ENCODE data around the gene BNC2. TPM values are rescaled to one million over a fixed set of nuclear protein-coding genes. Genes with fewer than 3 reads are reported as not detected.

The BNC2 gene
- total RNA-seq, 1 donor from 2014 or later = 5.4 TPM

GRCh38 chr9:16615451-16615850 is 255.0 kb downstream of the BNC2 start:
- no peak for TF ChIP-seq CTCF (conservative IDR thresholded peaks at IDR 0.05)
- Mint-ChIP-seq H3K36me3 (ENCODE audit: low read depth) (no peaks in the 10 kb centered on the region), H3K27ac (ENCODE audit: unreplicated experiment) (no peak overlapping the region), H3K9me3 (no peaks in the 10 kb centered on the region), H3K4me1 (peaks cover 9% of the 10 kb centered on the region), H3K4me3 (no peak overlapping the region), H3K27me3 (ENCODE audit: low read depth) (no peaks in the 10 kb centered on the region)
- DNase-seq (ENCODE audit: low read depth, low spot score) = no peak

GRCh38 chr9:16613605-16614004 is 256.9 kb downstream of the BNC2 start:
- no peak for DNase-seq (ENCODE audit: low read depth, low spot score)
- Mint-ChIP-seq H3K4me3 (no peak overlapping the region), H3K4me1 (no peaks in the 10 kb centered on the region), H3K27me3 (ENCODE audit: low read depth) (no peaks in the 10 kb centered on the region), H3K27ac (ENCODE audit: unreplicated experiment) (no peak overlapping the region), H3K9me3 (no peaks in the 10 kb centered on the region), H3K36me3 (ENCODE audit: low read depth) (no peaks in the 10 kb centered on the region)
- no peak for TF ChIP-seq CTCF (conservative IDR thresholded peaks at IDR 0.05)

- Mint-ChIP-seq H3K4me3 (no peak overlapping the region), H3K27ac (ENCODE audit: unreplicated experiment) (no peak overlapping the region), H3K36me3 (ENCODE audit: low read depth) (no peaks in the 10 kb centered on the region), H3K4me1 (no peaks in the 10 kb centered on the region), H3K9me3 (no peaks in the 10 kb centered on the region), H3K27me3 (ENCODE audit: low read depth) (no peaks in the 10 kb centered on the region)
- no peak for DNase-seq (ENCODE audit: low read depth, low spot score)
- no peak for TF ChIP-seq CTCF (conservative IDR thresholded peaks at IDR 0.05)
Measured at GRCh38 chr9:16613051-16613450, 257.4 kb downstream of the BNC2 start.

GRCh38 chr9:16612627-16613026 is 257.8 kb downstream of the BNC2 start:
- Mint-ChIP-seq H3K27ac (ENCODE audit: unreplicated experiment) (no peak overlapping the region), H3K36me3 (ENCODE audit: low read depth) (no peaks in the 10 kb centered on the region), H3K4me3 (no peak overlapping the region), H3K4me1 (no peaks in the 10 kb centered on the region), H3K9me3 (no peaks in the 10 kb centered on the region), H3K27me3 (ENCODE audit: low read depth) (no peaks in the 10 kb centered on the region)
- no peak for DNase-seq (ENCODE audit: low read depth, low spot score)
- TF ChIP-seq CTCF (conservative IDR thresholded peaks at IDR 0.05) = no peak

- no peaks in the 10 kb centered on the region for H3K27me3 Mint-ChIP-seq (ENCODE audit: low read depth)
- TF ChIP-seq CTCF (conservative IDR thresholded peaks at IDR 0.05) = no peak
- no peaks in the 10 kb centered on the region for H3K4me1 Mint-ChIP-seq
- H3K27ac Mint-ChIP-seq (ENCODE audit: unreplicated experiment) = no peak overlapping the region
- no peaks in the 10 kb centered on the region for H3K9me3 Mint-ChIP-seq
- no peaks in the 10 kb centered on the region for H3K36me3 Mint-ChIP-seq (ENCODE audit: low read depth)
- no peak for DNase-seq (ENCODE audit: low read depth, low spot score)
- H3K4me3 Mint-ChIP-seq = no peak overlapping the region
Measured at GRCh38 chr9:16611983-16612382, 258.5 kb downstream of the BNC2 start.

GRCh38 chr9:16611001-16611400 is 259.5 kb downstream of the BNC2 start:
- Mint-ChIP-seq H3K9me3 (no peaks in the 10 kb centered on the region), H3K27ac (ENCODE audit: unreplicated experiment) (no peak overlapping the region), H3K4me3 (no peak overlapping the region), H3K36me3 (ENCODE audit: low read depth) (no peaks in the 10 kb centered on the region), H3K4me1 (no peaks in the 10 kb centered on the region), H3K27me3 (ENCODE audit: low read depth) (no peaks in the 10 kb centered on the region)
- no peak for TF ChIP-seq CTCF (conservative IDR thresholded peaks at IDR 0.05)
- DNase-seq (ENCODE audit: low read depth, low spot score) = no peak
